Breast epithelium (tissue), 4 donors: ENCODE measurements around the gene RETNLB. TPM values are rescaled to one million over a fixed set of nuclear protein-coding genes. Genes with fewer than 3 reads are reported as not detected.

ENCODE experiments used
- DNase-seq, 2 donors: peaks; one replicate each; pipeline ENCODE4 v3.0.0-alpha.2; 2019; ENCODE audit warnings: low spot score in 2 of 2
- H3K27ac ChIP-seq, 2 donors: fragments of 200-600 bp; sonication (generic) in 1 of 2; one replicate each; pipeline ENCODE4 v1.5.1; 2016 to 2019; ENCODE audit warnings: mild to moderate bottlenecking in 1 of 2
- H3K27me3 ChIP-seq, 2 donors: fragments of 200-600 bp; sonication (generic) in 1 of 2; one replicate each; pipeline versions ENCODE4 v1.5.1 to v1.6.0; 2017 to 2019; ENCODE audit warnings: control low read depth in 1 of 2, mild to moderate bottlenecking in 1 of 2
- H3K36me3 ChIP-seq: fragments of 200-600 bp; one replicate; pipeline ENCODE4 v1.5.1; 2019
- H3K4me1 ChIP-seq, 2 donors: fragments of 200-600 bp; sonication (generic); one replicate each; pipeline ENCODE4 v1.5.1; 2016 to 2019; ENCODE audit warnings: control low read depth in 1 of 2
- H3K4me3 ChIP-seq, 3 donors: fragments of 200-600 bp; sonication (generic); 1 replicate in 2 of 3; 2 replicates in 1 of 3; pipeline ENCODE4 v1.5.1; 2016 to 2019; ENCODE audit warnings: mild to moderate bottlenecking in 3 of 3, moderate library complexity in 2 of 3
- H3K9me3 ChIP-seq, 2 donors: fragments of 200-600 bp; sonication (generic) in 1 of 2; one replicate each; pipeline ENCODE4 v1.5.1; 2016 to 2019; ENCODE audit warnings: control low read depth in 1 of 2
- POLR2A ChIP-seq: fragments of 450-650 bp; IDR thresholded peaks from one replicate; pipeline ENCODE4 v1.6.1; 2016; ENCODE audit warnings: antibody characterized with exemption, mild to moderate bottlenecking, moderate library complexity
- POLR2AphosphoS5 ChIP-seq, 3 donors: sonication (generic); formaldehyde crosslinking; IDR thresholded peaks; one replicate each; pipeline ENCODE4 v1.6.1; 2017; ENCODE audit warnings: antibody characterized with exemption in 3 of 3
- intact Hi-C: fragments of 100-400 bp; cut with DNase I; formaldehyde crosslinking; loops from one replicate; pipeline ENCODE4 v1.15.1; 2023; ENCODE audit warnings: low total_unique reads
- total RNA-seq, 3 donors: library from RNA; depleted of rRNA; stranded (reverse); fragments of >200 nt; gene quantifications; one replicate each; pipeline ENCODE4 v1.1.0, GENCODE V29; 2016
- TF ChIP-seq, protein P1 (sequence below), 3 donors: fragments of 450-650 bp; IDR thresholded peaks; one replicate each; pipeline ENCODE4 v1.5.1; 2016 to 2017; ENCODE audit warnings: antibody characterized with exemption in 3 of 3, mild to moderate bottlenecking in 3 of 3, moderate library complexity in 3 of 3

RETNLB gene, protein sequence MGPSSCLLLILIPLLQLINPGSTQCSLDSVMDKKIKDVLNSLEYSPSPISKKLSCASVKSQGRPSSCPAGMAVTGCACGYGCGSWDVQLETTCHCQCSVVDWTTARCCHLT
- total RNA-seq = not detected

DNA sequence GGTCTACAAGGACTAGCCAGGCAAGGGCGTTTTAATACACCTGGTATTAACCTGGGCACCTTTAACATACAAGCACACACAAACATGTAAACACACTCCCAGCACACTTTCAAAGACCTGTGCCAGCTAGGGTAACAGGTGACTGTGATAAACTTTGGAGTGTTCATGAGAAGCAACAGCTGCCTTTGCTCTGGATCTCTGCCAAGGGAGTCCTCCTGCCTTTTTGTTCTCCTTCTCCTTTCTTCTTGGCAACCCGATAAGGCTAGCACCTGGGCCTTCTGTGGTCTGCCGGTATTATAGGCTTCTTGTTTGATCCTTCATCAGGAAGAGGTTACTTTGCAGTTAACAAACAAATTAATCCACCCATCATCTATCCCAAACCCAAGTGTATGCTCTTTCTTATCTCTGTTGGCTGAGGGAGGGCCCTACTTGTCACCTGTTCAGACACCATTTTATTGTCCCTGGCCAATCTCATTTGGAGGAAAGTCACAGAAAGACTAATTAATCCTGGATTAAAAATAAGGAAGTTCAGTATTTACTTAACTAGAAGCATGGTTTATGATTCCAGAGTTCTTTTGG, at the start of gene RETNLB:
TSS of gene RETNLB (minus strand) at position 7 of the 579 bp plus-strand sequence. CDS start 225 bp downstream, outside the sequence.
- DNase-seq = no peak
- Histone ChIP-seq H3K27me3 (no peaks in the 10 kb centered on the region), H3K4me3 (no peak within 1 kb of the TSS), H3K36me3 (no peaks in the 10 kb centered on the region), H3K27ac (no peak within 1 kb of the TSS), H3K9me3 (no peaks in the 10 kb centered on the region), H3K4me1 (no peaks in the 10 kb centered on the region)
- intact Hi-C loops = no loop called here
- TF ChIP-seq, protein P1, sequence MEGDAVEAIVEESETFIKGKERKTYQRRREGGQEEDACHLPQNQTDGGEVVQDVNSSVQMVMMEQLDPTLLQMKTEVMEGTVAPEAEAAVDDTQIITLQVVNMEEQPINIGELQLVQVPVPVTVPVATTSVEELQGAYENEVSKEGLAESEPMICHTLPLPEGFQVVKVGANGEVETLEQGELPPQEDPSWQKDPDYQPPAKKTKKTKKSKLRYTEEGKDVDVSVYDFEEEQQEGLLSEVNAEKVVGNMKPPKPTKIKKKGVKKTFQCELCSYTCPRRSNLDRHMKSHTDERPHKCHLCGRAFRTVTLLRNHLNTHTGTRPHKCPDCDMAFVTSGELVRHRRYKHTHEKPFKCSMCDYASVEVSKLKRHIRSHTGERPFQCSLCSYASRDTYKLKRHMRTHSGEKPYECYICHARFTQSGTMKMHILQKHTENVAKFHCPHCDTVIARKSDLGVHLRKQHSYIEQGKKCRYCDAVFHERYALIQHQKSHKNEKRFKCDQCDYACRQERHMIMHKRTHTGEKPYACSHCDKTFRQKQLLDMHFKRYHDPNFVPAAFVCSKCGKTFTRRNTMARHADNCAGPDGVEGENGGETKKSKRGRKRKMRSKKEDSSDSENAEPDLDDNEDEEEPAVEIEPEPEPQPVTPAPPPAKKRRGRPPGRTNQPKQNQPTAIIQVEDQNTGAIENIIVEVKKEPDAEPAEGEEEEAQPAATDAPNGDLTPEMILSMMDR (IDR thresholded peaks at IDR 0.05) = no peak
- TF ChIP-seq POLR2A (no peak), POLR2AphosphoS5 (IDR thresholded peaks at IDR 0.05) (no peak)

- intact Hi-C loops = no loop called here
- no peaks in the 10 kb centered on the region for H3K36me3 ChIP-seq
- H3K9me3 ChIP-seq = no peaks in the 10 kb centered on the region
- TF ChIP-seq POLR2AphosphoS5 (IDR thresholded peaks at IDR 0.05) (no peak), POLR2A (no peak)
- TF ChIP-seq, protein P1 (IDR thresholded peaks at IDR 0.05) = no peak
- H3K27ac ChIP-seq = no peak overlapping the region
- no peak for DNase-seq
- H3K4me3 ChIP-seq = no peak overlapping the region
- H3K4me1 ChIP-seq = no peaks in the 10 kb centered on the region
- H3K27me3 ChIP-seq = no peaks in the 10 kb centered on the region
These were observed 49.1 kb upstream of the RETNLB start for GRCh38 chr3:108806316-108806715.

- Histone ChIP-seq H3K9me3 (no peaks in the 10 kb centered on the region), H3K4me1 (no peaks in the 10 kb centered on the region), H3K27ac (no peak overlapping the region), H3K4me3 (no peak overlapping the region), H3K27me3 (no peaks in the 10 kb centered on the region), H3K36me3 (no peaks in the 10 kb centered on the region)
- no peak for DNase-seq
- TF ChIP-seq, protein P1 (IDR thresholded peaks at IDR 0.05) = no peak
- intact Hi-C loops = no loop called here
These were observed 47.8 kb upstream of the RETNLB start for GRCh38 chr3:108804966-108805365.

DNA sequence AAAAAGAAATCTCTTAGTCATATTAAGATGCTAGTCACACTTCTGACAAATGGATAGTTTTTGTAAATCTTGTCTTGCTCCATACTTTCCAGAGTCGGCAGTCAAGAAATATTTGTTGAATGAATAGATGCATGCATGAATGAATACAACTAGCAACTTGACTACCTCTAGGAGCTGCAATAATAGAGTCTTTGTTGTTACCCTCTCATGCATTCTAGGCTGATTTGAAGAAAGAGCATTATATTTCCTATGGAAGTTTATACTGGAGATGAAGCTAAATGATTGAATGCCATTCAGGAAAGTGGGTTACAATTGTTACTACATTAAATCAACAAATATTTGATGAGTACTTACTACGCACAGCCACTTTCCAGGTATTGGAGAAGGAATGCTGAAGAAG, 47.2 kb upstream of the RETNLB start:
- DNase-seq = no peak
- Histone ChIP-seq H3K27me3 (no peaks in the 10 kb centered on the region), H3K4me1 (no peaks in the 10 kb centered on the region), H3K4me3 (no peak overlapping the region), H3K36me3 (no peaks in the 10 kb centered on the region), H3K9me3 (no peaks in the 10 kb centered on the region), H3K27ac (no peak overlapping the region)
- no peak for TF ChIP-seq POLR2AphosphoS5 (IDR thresholded peaks at IDR 0.05)
- TF ChIP-seq, protein P1 (IDR thresholded peaks at IDR 0.05) = no peak
- no peak for TF ChIP-seq POLR2A
- intact Hi-C loops = no loop called here

DNA sequence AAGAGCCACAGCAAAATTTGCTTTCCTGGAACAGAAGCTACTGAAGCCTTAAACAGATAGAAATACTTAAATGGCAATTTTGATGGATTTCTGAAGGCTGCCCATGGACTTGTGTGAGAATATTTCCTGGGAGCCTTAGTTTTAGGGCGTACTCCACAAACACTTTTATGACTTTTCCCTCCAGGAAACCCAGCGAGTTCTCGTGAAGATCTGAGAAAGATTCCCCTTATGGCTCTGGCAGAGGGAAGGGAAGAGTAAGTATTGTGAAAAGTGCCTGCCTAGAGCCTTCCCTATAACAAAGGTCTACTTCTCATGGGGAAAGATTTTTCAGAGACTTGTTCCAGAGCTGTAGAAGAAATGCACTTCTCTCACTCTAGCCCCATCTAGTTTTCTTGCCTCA, 34.3 kb upstream of the RETNLB start:
- peaks cover 0 to 8% of the 10 kb centered on the region in 2 donors for H3K9me3 ChIP-seq
- intact Hi-C loops = no loop called here
- no peaks in the 10 kb centered on the region for H3K27me3 ChIP-seq
- no peak overlapping the region for H3K27ac ChIP-seq
- no peak for TF ChIP-seq POLR2AphosphoS5 (IDR thresholded peaks at IDR 0.05)
- TF ChIP-seq, protein P1 (IDR thresholded peaks at IDR 0.05) = no peak
- TF ChIP-seq POLR2A = no peak
- no peaks in the 10 kb centered on the region for H3K36me3 ChIP-seq
- DNase-seq = no peak
- H3K4me1 ChIP-seq = no peaks in the 10 kb centered on the region
- H3K4me3 ChIP-seq = no peak overlapping the region
